Parathyroid adenoma (tissue), 2 donors: ENCODE results near the gene SFMBT2.

Experiments
- H2AFZ ChIP-seq: fragments of 300-600 bp; sonication (generic); one replicate; pipeline ENCODE4 v1.7.0; 2017; ENCODE audit warnings: antibody characterized with exemption, mild to moderate bottlenecking
- H3K27ac ChIP-seq: fragments of 300-600 bp; sonication (generic); one replicate; pipeline ENCODE4 v1.7.0; 2017
- H3K27me3 ChIP-seq: fragments of 300-600 bp; sonication (generic); one replicate; pipeline ENCODE4 v1.7.0; 2017; ENCODE audit warnings: low read length; ENCODE audit not compliant: control insufficient read depth, insufficient read depth
- H3K36me3 ChIP-seq: fragments of 300-600 bp; sonication (generic); one replicate; pipeline ENCODE4 v1.7.0; 2017; ENCODE audit warnings: low read length; ENCODE audit not compliant: control insufficient read depth, insufficient read depth
- H3K4me1 ChIP-seq: fragments of 300-600 bp; sonication (generic); one replicate; pipeline ENCODE4 v1.7.0; 2017; ENCODE audit warnings: control low read depth
- H3K4me2 ChIP-seq: fragments of 300-600 bp; sonication (generic); one replicate; pipeline ENCODE4 v1.7.0; 2017; ENCODE audit warnings: low read length
- H3K4me3 ChIP-seq: fragments of 300-600 bp; sonication (generic); one replicate; pipeline ENCODE4 v1.7.0; 2017; ENCODE audit warnings: low read depth, low read length
- H3K79me2 ChIP-seq: fragments of 300-600 bp; sonication (generic); one replicate; pipeline ENCODE4 v1.7.0; 2017; ENCODE audit warnings: control low read depth
- H3K9ac ChIP-seq: fragments of 300-600 bp; sonication (generic); one replicate; pipeline ENCODE4 v1.7.0; 2017; ENCODE audit warnings: mild to moderate bottlenecking
- H3K9me3 ChIP-seq: fragments of 300-600 bp; sonication (generic); one replicate; pipeline ENCODE4 v1.7.0; 2017; ENCODE audit warnings: low read length; ENCODE audit not compliant: control insufficient read depth
- TF ChIP-seq, protein P1 (sequence below): fragments of 300-600 bp; sonication (generic); IDR thresholded peaks from one replicate; pipeline ENCODE4 v1.7.0; 2017; ENCODE audit warnings: antibody characterized with exemption, mild to moderate bottlenecking
- donor health status: primary hyperparathyroidism.

Gene SFMBT2

DNA sequence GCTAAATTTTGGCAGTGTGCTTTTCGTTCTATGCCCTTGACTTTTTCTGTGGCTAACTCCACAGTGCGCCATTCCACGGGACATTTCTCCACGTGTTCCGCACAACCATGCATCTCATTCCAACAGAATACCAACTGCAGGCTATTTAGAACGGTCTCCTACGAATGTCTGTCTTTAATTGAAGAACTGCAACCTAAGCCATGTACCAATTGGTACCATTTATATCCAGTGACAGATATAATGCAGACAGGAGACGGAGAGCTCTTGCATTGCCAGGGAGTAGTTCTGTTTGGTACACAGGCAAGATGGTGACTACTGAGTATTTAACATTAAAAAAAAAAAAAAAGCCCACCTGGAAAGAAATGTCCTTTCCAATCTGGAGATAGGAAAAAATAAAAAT lies 9.1 kb downstream of the SFMBT2 start:
- Histone ChIP-seq H3K27me3 (no peaks in the 10 kb centered on the region), H3K4me1 (peaks cover 5% of the 10 kb centered on the region), H2AFZ (no peak overlapping the region), H3K4me2 (no peak overlapping the region), H3K9ac (no peak overlapping the region), H3K9me3 (no peaks in the 10 kb centered on the region), H3K27ac (no peak overlapping the region), H3K36me3 (no peaks in the 10 kb centered on the region), H3K4me3 (no peak overlapping the region), H3K79me2 (peaks cover 20% of the 10 kb centered on the region)
- TF ChIP-seq, protein P1, sequence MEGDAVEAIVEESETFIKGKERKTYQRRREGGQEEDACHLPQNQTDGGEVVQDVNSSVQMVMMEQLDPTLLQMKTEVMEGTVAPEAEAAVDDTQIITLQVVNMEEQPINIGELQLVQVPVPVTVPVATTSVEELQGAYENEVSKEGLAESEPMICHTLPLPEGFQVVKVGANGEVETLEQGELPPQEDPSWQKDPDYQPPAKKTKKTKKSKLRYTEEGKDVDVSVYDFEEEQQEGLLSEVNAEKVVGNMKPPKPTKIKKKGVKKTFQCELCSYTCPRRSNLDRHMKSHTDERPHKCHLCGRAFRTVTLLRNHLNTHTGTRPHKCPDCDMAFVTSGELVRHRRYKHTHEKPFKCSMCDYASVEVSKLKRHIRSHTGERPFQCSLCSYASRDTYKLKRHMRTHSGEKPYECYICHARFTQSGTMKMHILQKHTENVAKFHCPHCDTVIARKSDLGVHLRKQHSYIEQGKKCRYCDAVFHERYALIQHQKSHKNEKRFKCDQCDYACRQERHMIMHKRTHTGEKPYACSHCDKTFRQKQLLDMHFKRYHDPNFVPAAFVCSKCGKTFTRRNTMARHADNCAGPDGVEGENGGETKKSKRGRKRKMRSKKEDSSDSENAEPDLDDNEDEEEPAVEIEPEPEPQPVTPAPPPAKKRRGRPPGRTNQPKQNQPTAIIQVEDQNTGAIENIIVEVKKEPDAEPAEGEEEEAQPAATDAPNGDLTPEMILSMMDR = no peak

DNA sequence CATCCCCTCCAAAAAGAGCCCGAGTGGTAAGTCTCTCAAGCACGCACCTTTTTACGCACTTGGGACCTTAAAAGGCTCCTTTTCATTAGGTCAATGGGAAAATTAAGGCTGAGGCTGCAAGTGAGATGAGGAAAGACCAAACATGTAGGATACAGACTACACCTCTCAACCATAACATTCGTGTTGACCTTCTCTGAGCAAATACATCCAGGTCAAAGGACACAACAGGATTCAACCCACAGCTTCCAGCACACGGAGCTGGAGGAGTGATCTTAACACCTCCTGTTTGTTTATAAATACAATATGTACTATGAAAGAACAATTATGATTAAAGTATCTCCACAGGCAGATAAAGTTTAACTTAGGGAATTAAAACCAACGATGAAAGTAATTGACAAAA lies 9.7 kb downstream of the SFMBT2 start:
- Histone ChIP-seq H3K4me1 (peaks cover 3% of the 10 kb centered on the region), H3K4me3 (no peak overlapping the region), H3K36me3 (no peaks in the 10 kb centered on the region), H3K4me2 (no peak overlapping the region), H3K9me3 (no peaks in the 10 kb centered on the region), H3K27ac (no peak overlapping the region), H2AFZ (no peak overlapping the region), H3K27me3 (no peaks in the 10 kb centered on the region), H3K9ac (no peak overlapping the region), H3K79me2 (peaks cover 22% of the 10 kb centered on the region)
- TF ChIP-seq, protein P1 = no peak

DNA sequence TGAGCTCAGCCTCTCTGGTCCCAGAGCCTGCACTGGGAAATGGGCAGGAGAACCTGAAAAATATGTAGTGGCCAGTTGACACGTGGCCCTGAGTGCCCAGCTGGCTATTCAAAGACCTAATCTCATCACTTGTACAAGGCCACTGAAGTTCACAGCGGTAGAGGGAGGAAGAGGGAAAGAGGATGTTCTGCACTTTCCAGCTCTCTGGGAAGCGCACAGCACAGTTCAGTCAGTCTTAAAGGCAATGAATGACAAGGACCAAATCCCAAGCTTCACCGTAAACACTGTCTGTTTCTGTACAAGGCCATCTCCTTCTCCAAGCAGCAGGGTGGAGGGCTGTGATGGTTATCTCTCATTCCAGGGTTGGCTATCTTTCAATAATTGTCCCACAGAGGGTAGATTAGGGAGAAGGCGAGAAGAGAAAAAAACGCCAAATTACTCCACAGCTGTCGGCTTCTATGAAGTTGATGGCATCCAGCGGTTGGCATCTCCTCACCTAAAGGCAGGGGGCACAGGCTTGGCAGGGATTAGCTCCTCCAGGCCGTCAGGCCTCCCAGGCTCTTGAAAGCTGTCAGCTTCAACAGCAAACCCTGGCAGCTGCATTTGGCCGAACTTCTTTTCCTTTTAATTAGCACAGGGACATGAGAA lies 10.6 kb downstream of the SFMBT2 start:
- peaks cover 3% of the 10 kb centered on the region for H3K4me1 ChIP-seq
- no peaks in the 10 kb centered on the region for H3K9me3 ChIP-seq
- no peaks in the 10 kb centered on the region for H3K27me3 ChIP-seq
- no peak overlapping the region for H3K4me3 ChIP-seq
- TF ChIP-seq, protein P1 = no peak
- H3K9ac ChIP-seq = no peak overlapping the region
- peaks cover 23% of the 10 kb centered on the region for H3K79me2 ChIP-seq
- no peak overlapping the region for H3K4me2 ChIP-seq
- no peaks in the 10 kb centered on the region for H3K36me3 ChIP-seq
- H2AFZ ChIP-seq = no peak overlapping the region
- H3K27ac ChIP-seq = no peak overlapping the region

DNA sequence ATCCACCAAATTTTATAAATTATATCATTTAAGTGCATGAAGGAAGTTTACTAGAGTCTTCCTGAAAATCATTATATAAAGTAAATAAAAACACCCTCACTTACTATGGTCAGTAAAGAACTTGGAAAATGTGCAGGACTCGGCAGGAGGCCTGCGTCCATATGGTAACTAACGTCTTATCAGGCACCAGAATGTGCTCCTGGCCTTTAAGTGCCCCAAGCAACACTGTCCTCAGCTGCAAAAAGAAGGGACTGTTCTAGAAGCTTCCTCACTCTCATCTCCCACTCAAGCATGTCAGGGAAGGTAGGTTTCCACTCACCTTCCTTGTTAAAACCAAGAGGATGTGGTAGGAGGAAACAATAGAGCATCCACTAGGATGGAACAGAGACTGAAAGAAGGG lies 11.3 kb downstream of the SFMBT2 start:
- H3K4me1 ChIP-seq = no peaks in the 10 kb centered on the region
- H3K27ac ChIP-seq = no peak overlapping the region
- no peak overlapping the region for H2AFZ ChIP-seq
- no peak overlapping the region for H3K9ac ChIP-seq
- H3K79me2 ChIP-seq = peaks cover 29% of the 10 kb centered on the region
- TF ChIP-seq, protein P1 = no peak
- H3K27me3 ChIP-seq = no peaks in the 10 kb centered on the region
- no peaks in the 10 kb centered on the region for H3K36me3 ChIP-seq
- H3K4me3 ChIP-seq = no peak overlapping the region
- no peak overlapping the region for H3K4me2 ChIP-seq
- no peaks in the 10 kb centered on the region for H3K9me3 ChIP-seq
